HEK293T (cell line): ENCODE results near the gene ECSIT.

ENCODE experiments used
- ARNT ChIP-seq: fragments of 450-650 bp; IDR thresholded peaks from 2 replicates; pipeline ENCODE4 v1.6.1; 2017; ENCODE audit warnings: mild to moderate bottlenecking
- BHLHE40 ChIP-seq: fragments of 450-650 bp; IDR thresholded peaks from 2 replicates; pipeline ENCODE4 v1.6.1; 2016; ENCODE audit warnings: mild to moderate bottlenecking, moderate library complexity, borderline replicate concordance
- FOXA1 ChIP-seq: fragments of 450-650 bp; IDR thresholded peaks from 2 replicates; pipeline ENCODE4 v1.6.1; 2016; ENCODE audit warnings: mild to moderate bottlenecking
- HDGF ChIP-seq: fragments of 450-650 bp; IDR thresholded peaks from 2 replicates; pipeline ENCODE4 v1.6.1; 2017; ENCODE audit warnings: antibody characterized with exemption, borderline replicate concordance
- L3MBTL2 ChIP-seq: fragments of 450-650 bp; conservative IDR thresholded peaks from 2 replicates; pipeline ENCODE4 v1.6.1; 2016; ENCODE audit warnings: mild to moderate bottlenecking
- NFRKB ChIP-seq: fragments of 450-650 bp; IDR thresholded peaks from 2 replicates; pipeline ENCODE4 v1.6.1; 2016; ENCODE audit warnings: mild to moderate bottlenecking, moderate library complexity
- SP1 ChIP-seq: fragments of 450-650 bp; IDR thresholded peaks from 2 replicates; pipeline ENCODE4 v1.6.1; 2017
- SUZ12 ChIP-seq: fragments of 450-650 bp; IDR thresholded peaks from 2 replicates; pipeline ENCODE4 v1.6.1; 2016; ENCODE audit warnings: mild to moderate bottlenecking
- TARDBP ChIP-seq: fragments of 450-650 bp; IDR thresholded peaks from 2 replicates; pipeline ENCODE4 v1.6.1; 2016
- TF ChIP-seq, protein P1 (sequence below): fragments of 450-650 bp; IDR thresholded peaks from 2 replicates; pipeline ENCODE4 v1.6.1; 2016

DNA sequence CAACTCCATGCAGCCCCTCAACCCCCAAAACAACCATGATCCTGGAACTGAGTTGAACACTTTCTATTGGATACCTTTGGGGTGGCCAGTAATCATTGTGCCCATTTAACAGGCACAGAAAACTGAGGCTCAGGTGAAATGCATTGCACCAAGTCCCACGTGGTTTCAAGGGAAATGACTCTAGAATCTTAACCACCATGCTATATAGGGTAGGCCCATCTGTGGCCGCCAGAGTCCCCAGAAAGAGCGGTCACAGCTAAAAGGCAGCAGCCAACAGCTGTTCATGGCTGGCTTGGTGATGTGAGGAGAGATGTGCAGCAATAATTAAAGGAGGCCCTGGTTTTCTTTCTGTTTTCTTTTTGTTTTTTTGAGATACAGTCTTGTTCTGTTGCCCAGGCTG, 12.3 kb upstream of the ECSIT start:
- TF ChIP-seq TARDBP (no peak), NFRKB (no peak), SP1 (no peak), HDGF (no peak), L3MBTL2 (no peak), BHLHE40 (no peak), ARNT (no peak), FOXA1 (no peak), SUZ12 (no peak)
- TF ChIP-seq, protein P1, sequence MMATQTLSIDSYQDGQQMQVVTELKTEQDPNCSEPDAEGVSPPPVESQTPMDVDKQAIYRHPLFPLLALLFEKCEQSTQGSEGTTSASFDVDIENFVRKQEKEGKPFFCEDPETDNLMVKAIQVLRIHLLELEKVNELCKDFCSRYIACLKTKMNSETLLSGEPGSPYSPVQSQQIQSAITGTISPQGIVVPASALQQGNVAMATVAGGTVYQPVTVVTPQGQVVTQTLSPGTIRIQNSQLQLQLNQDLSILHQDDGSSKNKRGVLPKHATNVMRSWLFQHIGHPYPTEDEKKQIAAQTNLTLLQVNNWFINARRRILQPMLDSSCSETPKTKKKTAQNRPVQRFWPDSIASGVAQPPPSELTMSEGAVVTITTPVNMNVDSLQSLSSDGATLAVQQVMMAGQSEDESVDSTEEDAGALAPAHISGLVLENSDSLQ, result no peak
